ENCODE data around the gene RBL1. TPM values are rescaled to one million over a fixed set of nuclear protein-coding genes. Genes with fewer than 3 reads are reported as not detected.

Gene RBL1
- total and polyA plus RNA-seq, 5 donors from 2014 or later, result 11.3 to 32.6 (median 13.6) TPM

DNA sequence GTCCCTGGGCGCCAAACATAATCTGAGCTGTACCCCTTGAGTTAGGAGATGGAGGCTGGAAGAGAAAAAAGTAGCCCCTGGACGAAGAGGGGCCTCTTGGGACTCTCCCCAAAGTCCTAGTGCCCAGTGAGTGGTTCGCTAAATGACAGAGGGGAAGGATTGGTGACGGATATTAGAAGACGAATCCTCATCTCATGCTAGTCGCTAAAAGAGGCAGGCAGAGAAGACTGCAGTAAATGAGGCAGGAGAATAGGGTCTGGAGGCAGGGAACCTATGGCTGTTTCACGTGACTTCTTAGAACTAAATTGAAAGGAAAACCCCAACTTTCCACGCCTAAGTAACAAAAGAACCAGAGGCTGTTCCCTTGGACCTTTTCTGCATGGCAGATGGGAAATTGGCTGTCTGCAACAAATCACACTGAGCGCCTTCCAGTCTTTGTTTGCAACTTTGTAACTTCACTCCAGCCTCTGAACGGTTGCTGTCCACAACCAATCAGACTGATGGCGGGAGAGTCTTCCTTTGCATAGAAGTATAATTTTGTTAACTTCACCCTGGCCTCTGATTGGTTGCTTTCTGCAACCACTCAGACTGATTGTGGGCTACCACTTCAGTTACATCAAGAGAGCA lies 731 bp upstream of the RBL1 start:
- Histone ChIP-seq H3K27me3 (ENCODE audit: control insufficient read depth, insufficient read depth, low read length) (no peaks in the 10 kb centered on the region), H3K27ac (ENCODE audit: insufficient read depth, low read length, poor library complexity, severe bottlenecking) (peak overlapping the region; percentile 88), H3K4me3 (ENCODE audit: low read depth, low read length) (peak overlapping the region; percentile 94), H3K4me1 (ENCODE audit: control insufficient read depth, insufficient read depth, low read length, poor library complexity, severe bottlenecking) (peaks cover 38% of the 10 kb centered on the region), H3K9me3 (ENCODE audit: control insufficient read depth in 2 of 2, low read length in 2 of 2) (no peaks in the 10 kb centered on the region), H3K36me3 (ENCODE audit: control insufficient read depth, insufficient read depth, low read length) (peaks cover 8% of the 10 kb centered on the region)
- H3K9me3 Mint-ChIP-seq, result no peaks in the 10 kb centered on the region
- ATAC-seq (ENCODE audit: low read depth in 2 of 2) (no peak), DNase-seq (no peak)
- peak overlapping the region; percentile 96 to 100 (median 99) for H3K27ac Mint-ChIP-seq
- peaks cover 14 to 41% (median 30%) of the 10 kb centered on the region in 4 donors for H3K4me1 Mint-ChIP-seq
- peaks cover 12% of the 10 kb centered on the region for H3K36me3 Mint-ChIP-seq
- peak overlapping the region; percentile 94 to 99 (median 99) for H3K4me3 Mint-ChIP-seq
- peaks cover 11% of the 10 kb centered on the region for H3K27me3 Mint-ChIP-seq

GRCh38 chr20:37095108-37095598 lies 644 bp downstream of the RBL1 start:
- peak overlapping the region; percentile 94 to 99 (median 96) for H3K27ac Mint-ChIP-seq
- Histone ChIP-seq H3K4me3 (ENCODE audit: low read depth, low read length) (peak overlapping the region; percentile 94), H3K9me3 (ENCODE audit: control insufficient read depth in 2 of 2, low read length in 2 of 2) (no peaks in the 10 kb centered on the region), H3K27me3 (ENCODE audit: control insufficient read depth, insufficient read depth, low read length) (no peaks in the 10 kb centered on the region), H3K36me3 (ENCODE audit: control insufficient read depth, insufficient read depth, low read length) (peaks cover 14% of the 10 kb centered on the region), H3K4me1 (ENCODE audit: control insufficient read depth, insufficient read depth, low read length, poor library complexity, severe bottlenecking) (peaks cover 38% of the 10 kb centered on the region), H3K27ac (ENCODE audit: insufficient read depth, low read length, poor library complexity, severe bottlenecking) (peak overlapping the region; percentile 88)
- H3K27me3 Mint-ChIP-seq, result peaks cover 11% of the 10 kb centered on the region
- H3K4me1 Mint-ChIP-seq, result peaks cover 19 to 50% (median 36%) of the 10 kb centered on the region in 4 donors
- H3K36me3 Mint-ChIP-seq, result peaks cover 17% of the 10 kb centered on the region
- ATAC-seq (ENCODE audit: low read depth in 2 of 2), result peak; percentile 55 to 64
- H3K9me3 Mint-ChIP-seq, result no peaks in the 10 kb centered on the region
- DNase-seq, result peak; percentile 37 to 83 (median 73)
- peak overlapping the region; percentile 94 to 99 (median 99) for H3K4me3 Mint-ChIP-seq

GRCh38 chr20:37090407-37090806 lies 5.4 kb downstream of the RBL1 start:
- H3K27ac Mint-ChIP-seq, result peak overlapping the region in 1 of 3 donors; percentile 15
- H3K9me3 Mint-ChIP-seq, result no peaks in the 10 kb centered on the region
- H3K36me3 Mint-ChIP-seq, result peaks cover 27% of the 10 kb centered on the region
- H3K4me1 Mint-ChIP-seq, result peaks cover 26 to 55% (median 42%) of the 10 kb centered on the region in 4 donors
- H3K4me3 Mint-ChIP-seq, result peak overlapping the region in 1 of 4 donors; percentile 43
- H3K4me1 ChIP-seq (ENCODE audit: control insufficient read depth, insufficient read depth, low read length, poor library complexity, severe bottlenecking), result peaks cover 32% of the 10 kb centered on the region
- H3K27ac ChIP-seq (ENCODE audit: insufficient read depth, low read length, poor library complexity, severe bottlenecking), result no peak overlapping the region
- H3K27me3 ChIP-seq (ENCODE audit: control insufficient read depth, insufficient read depth, low read length), result no peaks in the 10 kb centered on the region
- peaks cover 4% of the 10 kb centered on the region for H3K27me3 Mint-ChIP-seq
- ATAC-seq (ENCODE audit: low read depth in 2 of 2), result no peak
- DNase-seq, result no peak
- H3K9me3 ChIP-seq (ENCODE audit: control insufficient read depth in 2 of 2, low read length in 2 of 2), result no peaks in the 10 kb centered on the region
- H3K4me3 ChIP-seq (ENCODE audit: low read depth, low read length), result no peak overlapping the region
- peaks cover 34% of the 10 kb centered on the region for H3K36me3 ChIP-seq (ENCODE audit: control insufficient read depth, insufficient read depth, low read length)

DNA sequence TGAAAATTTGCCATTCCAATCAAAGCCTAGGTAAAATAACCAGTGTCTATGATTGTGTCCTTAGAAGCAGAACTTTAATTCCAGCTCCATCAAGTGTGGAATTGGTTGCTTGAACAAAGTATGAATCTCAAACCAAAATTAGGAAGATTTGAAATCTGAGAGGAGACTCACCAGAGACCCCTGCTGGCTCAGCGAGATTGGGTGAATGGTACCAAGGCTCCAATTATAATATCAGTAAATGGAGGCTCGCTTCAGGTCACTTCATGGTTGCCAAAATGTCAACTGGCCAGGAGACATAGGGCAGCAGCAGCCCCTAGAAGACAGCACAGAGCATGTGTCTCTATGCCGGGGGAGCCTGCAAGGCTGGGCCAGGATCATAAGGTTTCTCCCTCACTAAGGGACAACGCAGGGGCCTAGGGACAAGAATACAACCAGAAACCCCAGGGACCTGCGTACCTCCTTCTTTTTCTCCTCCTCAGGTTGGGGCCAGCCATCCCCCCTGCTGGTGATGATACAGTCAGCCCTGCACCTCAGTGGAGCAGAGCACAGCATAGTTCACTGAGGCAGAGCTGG lies 14.0 kb downstream of the RBL1 start:
- ATAC-seq (ENCODE audit: low read depth in 2 of 2) (peak; percentile 67 to 71), DNase-seq (peak; percentile 13 to 53 (median 48))
- Mint-ChIP-seq H3K27me3 (no peaks in the 10 kb centered on the region), H3K9me3 (no peaks in the 10 kb centered on the region), H3K27ac (peak overlapping the region; percentile 84 to 89 (median 84)), H3K4me1 (peaks cover 16 to 44% (median 31%) of the 10 kb centered on the region in 4 donors), H3K4me3 (peak overlapping the region in 3 of 4 donors; percentile 11 to 73 (median 36)), H3K36me3 (peaks cover 37% of the 10 kb centered on the region)
- Histone ChIP-seq H3K27ac (ENCODE audit: insufficient read depth, low read length, poor library complexity, severe bottlenecking) (peak overlapping the region; percentile 52), H3K27me3 (ENCODE audit: control insufficient read depth, insufficient read depth, low read length) (no peaks in the 10 kb centered on the region), H3K4me3 (ENCODE audit: low read depth, low read length) (no peak overlapping the region), H3K36me3 (ENCODE audit: control insufficient read depth, insufficient read depth, low read length) (peaks cover 16% of the 10 kb centered on the region), H3K4me1 (ENCODE audit: control insufficient read depth, insufficient read depth, low read length, poor library complexity, severe bottlenecking) (peaks cover 7% of the 10 kb centered on the region), H3K9me3 (ENCODE audit: control insufficient read depth in 2 of 2, low read length in 2 of 2) (no peaks in the 10 kb centered on the region)

GRCh38 chr20:37077009-37077408 lies 18.8 kb downstream of the RBL1 start:
- Histone ChIP-seq H3K4me3 (ENCODE audit: low read depth, low read length) (no peak overlapping the region), H3K4me1 (ENCODE audit: control insufficient read depth, insufficient read depth, low read length, poor library complexity, severe bottlenecking) (peaks cover 18% of the 10 kb centered on the region), H3K27ac (ENCODE audit: insufficient read depth, low read length, poor library complexity, severe bottlenecking) (no peak overlapping the region), H3K27me3 (ENCODE audit: control insufficient read depth, insufficient read depth, low read length) (no peaks in the 10 kb centered on the region), H3K36me3 (ENCODE audit: control insufficient read depth, insufficient read depth, low read length) (peaks cover 8% of the 10 kb centered on the region), H3K9me3 (ENCODE audit: control insufficient read depth in 2 of 2, low read length in 2 of 2) (no peaks in the 10 kb centered on the region)
- ATAC-seq (ENCODE audit: low read depth in 2 of 2) (no peak), DNase-seq (no peak)
- Mint-ChIP-seq H3K4me3 (no peak overlapping the region), H3K9me3 (peaks cover 0 to 2% (median 0%) of the 10 kb centered on the region in 7 donors), H3K4me1 (peaks cover 23 to 64% (median 46%) of the 10 kb centered on the region in 4 donors), H3K27ac (no peak overlapping the region), H3K27me3 (no peaks in the 10 kb centered on the region), H3K36me3 (peaks cover 43% of the 10 kb centered on the region)

DNA sequence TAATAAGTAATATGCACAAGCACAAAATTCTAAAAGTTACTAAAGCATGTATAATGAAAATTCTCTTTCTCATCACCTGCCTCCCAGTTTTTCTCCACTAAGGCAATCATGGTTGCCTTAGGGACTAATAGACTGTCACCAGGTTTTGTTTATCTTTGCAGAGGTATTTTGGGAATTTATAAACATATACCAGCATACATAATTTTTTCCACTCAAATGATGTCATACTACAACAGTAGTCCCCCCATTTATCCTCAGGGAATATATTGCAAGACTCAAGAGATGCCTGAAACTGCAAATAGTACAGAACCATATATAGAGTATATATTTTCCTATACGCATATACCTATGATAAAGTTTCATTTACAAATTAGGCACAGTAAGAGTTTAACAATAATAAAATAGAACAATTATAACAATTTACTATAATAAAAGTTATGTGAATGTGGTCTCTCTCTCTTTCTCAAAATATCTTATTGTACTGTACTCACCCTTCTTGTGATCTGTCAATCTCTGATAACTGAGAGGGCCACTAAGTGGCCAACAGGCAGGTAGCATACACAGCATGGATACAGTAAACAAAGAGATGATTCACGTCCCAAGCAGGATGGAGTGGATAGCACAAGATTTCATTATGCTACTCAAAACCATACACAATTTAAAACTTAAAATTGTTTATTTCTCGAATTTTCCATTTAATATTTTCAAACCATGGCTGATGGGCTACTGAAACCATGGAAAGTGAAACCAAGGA lies 19.7 kb downstream of the RBL1 start:
- ATAC-seq (ENCODE audit: low read depth in 2 of 2) (no peak), DNase-seq (no peak)
- Histone ChIP-seq H3K27me3 (ENCODE audit: control insufficient read depth, insufficient read depth, low read length) (no peaks in the 10 kb centered on the region), H3K36me3 (ENCODE audit: control insufficient read depth, insufficient read depth, low read length) (peaks cover 8% of the 10 kb centered on the region), H3K4me1 (ENCODE audit: control insufficient read depth, insufficient read depth, low read length, poor library complexity, severe bottlenecking) (peaks cover 21% of the 10 kb centered on the region), H3K9me3 (ENCODE audit: control insufficient read depth in 2 of 2, low read length in 2 of 2) (no peaks in the 10 kb centered on the region), H3K27ac (ENCODE audit: insufficient read depth, low read length, poor library complexity, severe bottlenecking) (no peak overlapping the region), H3K4me3 (ENCODE audit: low read depth, low read length) (no peak overlapping the region)
- peaks cover 0 to 2% (median 0%) of the 10 kb centered on the region in 7 donors for H3K9me3 Mint-ChIP-seq
- H3K4me3 Mint-ChIP-seq, result no peak overlapping the region
- H3K36me3 Mint-ChIP-seq, result peaks cover 40% of the 10 kb centered on the region
- H3K27ac Mint-ChIP-seq, result peak overlapping the region in 1 of 3 donors; percentile 35
- peaks cover 20 to 64% (median 47%) of the 10 kb centered on the region in 4 donors for H3K4me1 Mint-ChIP-seq
- no peaks in the 10 kb centered on the region for H3K27me3 Mint-ChIP-seq

DNA sequence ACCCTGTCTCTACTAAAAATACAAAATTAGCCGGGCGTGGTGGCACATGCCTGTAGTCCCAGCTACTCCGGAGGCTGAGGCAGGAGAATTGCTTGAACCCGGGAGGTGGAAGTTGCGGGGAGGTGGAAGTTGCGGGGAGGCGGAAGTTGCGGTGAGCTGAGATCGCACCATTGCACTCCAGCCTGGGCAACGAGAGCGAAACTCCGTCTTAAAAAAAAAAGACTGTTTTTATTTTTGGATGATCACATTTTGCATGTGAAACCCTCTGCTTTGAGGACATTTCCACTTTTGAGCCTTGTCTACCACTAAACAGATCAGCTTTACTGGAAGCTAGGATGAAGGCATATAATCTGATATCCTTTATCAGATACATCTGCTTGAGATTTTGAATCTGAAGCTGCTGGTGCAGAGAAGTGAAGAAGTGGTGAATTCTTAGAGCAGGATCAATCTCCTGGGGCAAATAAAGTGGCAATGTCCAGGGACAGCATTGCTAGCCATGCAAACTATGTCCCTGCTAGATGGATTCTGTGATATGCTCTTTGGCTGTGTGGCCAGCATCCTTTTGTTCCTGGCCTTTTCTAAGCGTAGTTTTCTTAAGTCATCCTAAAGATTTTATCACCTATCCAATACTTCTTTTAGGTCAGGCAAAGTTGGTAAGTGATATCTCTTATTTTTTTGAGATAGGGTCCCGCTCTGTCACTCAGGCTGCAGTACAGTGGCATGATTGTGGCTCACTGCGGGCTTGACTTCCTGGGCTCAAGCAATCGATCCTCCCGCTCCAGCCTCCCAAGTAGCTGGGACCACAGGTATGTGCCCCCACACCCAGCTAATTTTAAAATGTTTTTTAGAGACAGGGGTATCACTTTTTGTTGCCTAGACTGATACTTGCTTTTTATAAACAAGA lies 23.3 kb downstream of the RBL1 start:
- H3K27me3 Mint-ChIP-seq, result no peaks in the 10 kb centered on the region
- Histone ChIP-seq H3K27ac (ENCODE audit: insufficient read depth, low read length, poor library complexity, severe bottlenecking) (no peak overlapping the region), H3K4me3 (ENCODE audit: low read depth, low read length) (no peak overlapping the region), H3K9me3 (ENCODE audit: control insufficient read depth in 2 of 2, low read length in 2 of 2) (no peaks in the 10 kb centered on the region), H3K27me3 (ENCODE audit: control insufficient read depth, insufficient read depth, low read length) (no peaks in the 10 kb centered on the region), H3K36me3 (ENCODE audit: control insufficient read depth, insufficient read depth, low read length) (peaks cover 8% of the 10 kb centered on the region), H3K4me1 (ENCODE audit: control insufficient read depth, insufficient read depth, low read length, poor library complexity, severe bottlenecking) (peaks cover 28% of the 10 kb centered on the region)
- H3K27ac Mint-ChIP-seq, result peak overlapping the region; percentile 42 to 95 (median 92)
- peaks cover 18 to 44% (median 33%) of the 10 kb centered on the region in 4 donors for H3K4me1 Mint-ChIP-seq
- ATAC-seq (ENCODE audit: low read depth in 2 of 2), result no peak
- H3K36me3 Mint-ChIP-seq, result peaks cover 23% of the 10 kb centered on the region
- H3K9me3 Mint-ChIP-seq, result peaks cover 0 to 2% (median 0%) of the 10 kb centered on the region in 7 donors
- DNase-seq, result no peak
- H3K4me3 Mint-ChIP-seq, result peak overlapping the region in 3 of 4 donors; percentile 13 to 79 (median 46)
